RWPE2 (cell line): ENCODE data around the gene TOMM70.
A peak's percentile ranks its signal among the peaks of the same experiment; 100 is the strongest.

Source experiments
- ATAC-seq: fragments of 200-7000 bp; cut with Tn5 transposase; 3 replicates; pipeline ENCODE4 v1.9.1; 2021; ENCODE audit warnings: low read depth
- DNase-seq: peaks from one replicate; pipeline ENCODE4 v3.0.0-alpha.2; 2020; ENCODE audit warnings: low spot score
- H3K27ac ChIP-seq: fragments of 450-650 bp; 2 replicates; pipeline ENCODE4 v1.5.1; 2017; ENCODE audit warnings: mild to moderate bottlenecking; ENCODE audit not compliant: poor library complexity, severe bottlenecking
- H3K27me3 ChIP-seq: fragments of 250-450 bp; sonication (Bioruptor Pico); 2 replicates; pipeline ENCODE4 v1.5.1; 2021; ENCODE audit warnings: mild to moderate bottlenecking, moderate library complexity; ENCODE audit not compliant: insufficient read depth, poor library complexity, severe bottlenecking
- H3K36me3 ChIP-seq: fragments of 250-450 bp; sonication (Bioruptor Pico); 2 replicates; pipeline ENCODE4 v1.5.1; 2020; ENCODE audit warnings: low read depth, mild to moderate bottlenecking, moderate library complexity
- H3K4me1 ChIP-seq: fragments of 250-450 bp; sonication (Bioruptor Pico); 2 replicates; pipeline ENCODE4 v1.5.1; 2021; ENCODE audit warnings: mild to moderate bottlenecking, moderate library complexity; ENCODE audit not compliant: insufficient read depth, poor library complexity, severe bottlenecking
- H3K4me3 ChIP-seq: fragments of 250-450 bp; sonication (Bioruptor Pico); 2 replicates; pipeline ENCODE4 v1.5.1; 2021; ENCODE audit warnings: mild to moderate bottlenecking, moderate library complexity; ENCODE audit not compliant: severe bottlenecking
- H3K9me3 ChIP-seq: fragments of 250-450 bp; sonication (Bioruptor Pico); 2 replicates; pipeline ENCODE4 v1.5.1; 2021; ENCODE audit warnings: mild to moderate bottlenecking, moderate library complexity; ENCODE audit not compliant: severe bottlenecking
- CTCF ChIP-seq: fragments of 450-650 bp; IDR thresholded peaks from one replicate; pipeline ENCODE4 v1.5.1; 2017; ENCODE audit warnings: mild to moderate bottlenecking, moderate library complexity; ENCODE audit not compliant: poor library complexity, severe bottlenecking

The TOMM70 gene

GRCh38 chr3:100404250-100404548 lies 3.3 kb upstream of the TOMM70 start:
- Histone ChIP-seq H3K4me3 (no peak overlapping the region), H3K36me3 (peaks cover 7% of the 10 kb centered on the region)
- no peak for ATAC-seq

GRCh38 chr3:100403362-100404249 lies 2.7 kb upstream of the TOMM70 start:
- H3K27ac ChIP-seq = no peak overlapping the region
- no peak for DNase-seq
- no peak for TF ChIP-seq CTCF
- H3K9me3 ChIP-seq = no peaks in the 10 kb centered on the region
- no peak for ATAC-seq
- H3K4me3 ChIP-seq = peak overlapping the region; percentile 58
- no peaks in the 10 kb centered on the region for H3K27me3 ChIP-seq
- H3K36me3 ChIP-seq = peaks cover 7% of the 10 kb centered on the region
- H3K4me1 ChIP-seq = peaks cover 6% of the 10 kb centered on the region

More at GRCh38 chr3:100404250-100404548, 3.3 kb upstream of the TOMM70 start:
- DNase-seq = no peak
- peaks cover 6% of the 10 kb centered on the region for H3K4me1 ChIP-seq
- no peaks in the 10 kb centered on the region for H3K9me3 ChIP-seq
- no peak for TF ChIP-seq CTCF
- H3K27ac ChIP-seq = no peak overlapping the region
- no peaks in the 10 kb centered on the region for H3K27me3 ChIP-seq

- H3K36me3 ChIP-seq = peaks cover 7% of the 10 kb centered on the region
- no peak for ATAC-seq
Measured at GRCh38 chr3:100402891-100403290, 2.0 kb upstream of the TOMM70 start.

GRCh38 chr3:100402256-100402655 lies 1.4 kb upstream of the TOMM70 start:
- Histone ChIP-seq H3K9me3 (no peaks in the 10 kb centered on the region), H3K27me3 (no peaks in the 10 kb centered on the region), H3K36me3 (peaks cover 6% of the 10 kb centered on the region), H3K4me1 (peaks cover 6% of the 10 kb centered on the region), H3K27ac (peak overlapping the region; percentile 69), H3K4me3 (peak overlapping the region; percentile 58)
- no peak for TF ChIP-seq CTCF
- no peak for DNase-seq
- ATAC-seq = no peak

More at GRCh38 chr3:100402891-100403290, 2.0 kb upstream of the TOMM70 start:
- no peak for TF ChIP-seq CTCF
- Histone ChIP-seq H3K27me3 (no peaks in the 10 kb centered on the region), H3K9me3 (no peaks in the 10 kb centered on the region), H3K4me1 (peaks cover 6% of the 10 kb centered on the region), H3K27ac (peak overlapping the region; percentile 69), H3K4me3 (peak overlapping the region; percentile 58)
- no peak for DNase-seq

- peak; percentile 10 for ATAC-seq
- H3K4me1 ChIP-seq = peaks cover 11% of the 10 kb centered on the region
- H3K36me3 ChIP-seq = peaks cover 2% of the 10 kb centered on the region
- no peaks in the 10 kb centered on the region for H3K9me3 ChIP-seq
- no peaks in the 10 kb centered on the region for H3K27me3 ChIP-seq
- H3K27ac ChIP-seq = peak overlapping the region; percentile 69
- TF ChIP-seq CTCF = no peak
- no peak for DNase-seq
- H3K4me3 ChIP-seq = peak overlapping the region; percentile 58
Measured at GRCh38 chr3:100401674-100402041, 769 bp upstream of the TOMM70 start.
